Stimulated activated CD4-positive, alpha-beta T cell treated with anti-CD3 and anti-CD28 coated beads, Interleukin-4, amount 100 ng/mL, for 1 hour (primary cell): ENCODE results near the gene TTLL10.

Experiments used
- DNase-seq: peaks from one replicate; pipeline ENCODE4 v3.0.0-alpha.2; 2020

Gene TTLL10

GRCh38 chr1:1226566-1227362, 53.1 kb downstream of the TTLL10 start:
- DNase-seq, result no peak

GRCh38 chr1:1227386-1227785, 53.7 kb downstream of the TTLL10 start:
- no peak for DNase-seq

- DNase-seq, result no peak
Observed at GRCh38 chr1:1228187-1228586, 54.5 kb downstream of the TTLL10 start.

- no peak for DNase-seq
Observed at GRCh38 chr1:1228596-1229321, 55.1 kb downstream of the TTLL10 start.

GRCh38 chr1:1229770-1230169, 56.1 kb downstream of the TTLL10 start:
- DNase-seq, result no peak

- DNase-seq, result no peak
Observed at GRCh38 chr1:1230656-1231399, 57.1 kb downstream of the TTLL10 start.

GRCh38 chr1:1231400-1232207, 57.9 kb downstream of the TTLL10 start, which contains the start of gene SDF4:
Gene SDF4 (minus strand): TSS chr1:1232001. CDS start chr1:1228772, 3,229 bp downstream.
- peak; percentile 97 for DNase-seq

GRCh38 chr1:1232208-1232795, 58.6 kb downstream of the TTLL10 start, which contains the start of gene B3GALT6:
Gene B3GALT6 (plus strand): TSS chr1:1232237. CDS start chr1:1232279, 42 bp downstream.
- DNase-seq, result no peak

GRCh38 chr1:1232796-1233566, 59.3 kb downstream of the TTLL10 start:
- no peak for DNase-seq

- DNase-seq, result no peak
Observed at GRCh38 chr1:1233567-1233892, 59.9 kb downstream of the TTLL10 start.

GRCh38 chr1:1234180-1234808, 60.6 kb downstream of the TTLL10 start:
- no peak for DNase-seq

GRCh38 chr1:1235016-1235744, 61.5 kb downstream of the TTLL10 start:
- no peak for DNase-seq

- DNase-seq, result no peak
Observed at GRCh38 chr1:1236176-1236763, 62.6 kb downstream of the TTLL10 start.

- no peak for DNase-seq
Observed at GRCh38 chr1:1236945-1237873, 63.5 kb downstream of the TTLL10 start.

GRCh38 chr1:1237874-1238701, 64.4 kb downstream of the TTLL10 start:
- no peak for DNase-seq

GRCh38 chr1:1238702-1239178, 65.1 kb downstream of the TTLL10 start:
- DNase-seq, result no peak

GRCh38 chr1:1239227-1239613, 65.5 kb downstream of the TTLL10 start:
- DNase-seq, result no peak
